ENCODE measurements around the gene PTGDR.

Gene PTGDR

DNA sequence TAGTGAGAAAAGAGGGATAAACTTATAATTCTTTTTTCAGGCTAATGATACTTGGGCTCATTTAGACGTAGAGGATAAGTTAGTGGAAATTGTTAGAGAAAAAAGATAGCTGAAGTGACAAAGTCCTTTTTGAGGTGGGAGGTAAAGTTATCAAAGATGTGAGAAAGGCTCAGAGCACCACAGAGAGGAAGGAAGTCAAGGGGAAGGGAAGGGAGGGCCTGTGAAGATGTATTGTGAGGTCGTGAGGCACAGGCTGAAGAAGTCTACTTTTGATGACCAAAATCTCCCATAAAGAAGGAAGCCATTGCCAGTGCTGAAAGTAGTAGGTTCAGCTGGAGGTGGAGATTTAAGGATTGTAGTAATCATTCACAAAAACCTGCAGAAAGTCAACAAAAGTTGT lies 19.4 kb upstream of the PTGDR start:
- TF ChIP-seq TAF1 (IDR thresholded peaks at IDR 0.05; ENCODE audit: borderline replicate concordance, insufficient read depth, low read length) (no peak), POLR2AphosphoS5 (IDR thresholded peaks at IDR 0.05; ENCODE audit: low read depth, low read length) (no peak), REST (IDR thresholded peaks at IDR 0.05; ENCODE audit: insufficient read depth in 1 of 2, low read depth in 2 of 2, low read length in 2 of 2) (no peak), FOXP2 (optimal IDR thresholded peaks at IDR 0.05; ENCODE audit: borderline replicate concordance, extremely low read depth, extremely low read length, insufficient read depth) (no peak), SIN3A (IDR thresholded peaks at IDR 0.05; ENCODE audit: borderline replicate concordance, insufficient read depth, low read length) (no peak)

DNA sequence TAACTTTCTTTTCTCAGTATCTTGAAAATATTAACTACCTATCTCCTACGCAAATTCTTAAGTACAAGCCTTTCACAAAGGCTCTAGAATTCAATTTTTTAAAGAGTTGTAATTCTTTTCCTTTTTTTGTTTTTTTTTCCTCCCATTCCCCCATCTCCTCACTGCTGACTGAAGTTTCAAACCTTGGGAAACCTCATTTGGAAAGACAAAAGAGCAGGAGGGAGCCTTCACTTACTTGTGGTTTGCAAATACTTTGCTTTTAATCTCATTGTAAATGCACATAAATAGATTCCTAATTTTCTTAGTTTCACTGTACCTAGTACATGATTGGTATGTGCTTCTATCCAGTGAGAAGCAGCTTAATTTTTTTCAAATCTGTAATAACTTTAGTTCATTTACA lies 15.8 kb upstream of the PTGDR start:
- TF ChIP-seq TAF1 (IDR thresholded peaks at IDR 0.05; ENCODE audit: borderline replicate concordance, insufficient read depth, low read length) (no peak), SIN3A (IDR thresholded peaks at IDR 0.05; ENCODE audit: borderline replicate concordance, insufficient read depth, low read length) (no peak), FOXP2 (optimal IDR thresholded peaks at IDR 0.05; ENCODE audit: borderline replicate concordance, extremely low read depth, extremely low read length, insufficient read depth) (no peak), REST (IDR thresholded peaks at IDR 0.05; ENCODE audit: insufficient read depth in 1 of 2, low read depth in 2 of 2, low read length in 2 of 2) (no peak), POLR2AphosphoS5 (IDR thresholded peaks at IDR 0.05; ENCODE audit: low read depth, low read length) (no peak)

- no peak for TF ChIP-seq POLR2AphosphoS5 (IDR thresholded peaks at IDR 0.05; ENCODE audit: low read depth, low read length)
- TF ChIP-seq REST (IDR thresholded peaks at IDR 0.05; ENCODE audit: insufficient read depth in 1 of 2, low read depth in 2 of 2, low read length in 2 of 2), result no peak
- no peak for TF ChIP-seq TAF1 (IDR thresholded peaks at IDR 0.05; ENCODE audit: borderline replicate concordance, insufficient read depth, low read length)
- no peak for TF ChIP-seq SIN3A (IDR thresholded peaks at IDR 0.05; ENCODE audit: borderline replicate concordance, insufficient read depth, low read length)
- no peak for TF ChIP-seq FOXP2 (optimal IDR thresholded peaks at IDR 0.05; ENCODE audit: borderline replicate concordance, extremely low read depth, extremely low read length, insufficient read depth)
Observed at GRCh38 chr14:52253503-52253902, 14.0 kb upstream of the PTGDR start.

DNA sequence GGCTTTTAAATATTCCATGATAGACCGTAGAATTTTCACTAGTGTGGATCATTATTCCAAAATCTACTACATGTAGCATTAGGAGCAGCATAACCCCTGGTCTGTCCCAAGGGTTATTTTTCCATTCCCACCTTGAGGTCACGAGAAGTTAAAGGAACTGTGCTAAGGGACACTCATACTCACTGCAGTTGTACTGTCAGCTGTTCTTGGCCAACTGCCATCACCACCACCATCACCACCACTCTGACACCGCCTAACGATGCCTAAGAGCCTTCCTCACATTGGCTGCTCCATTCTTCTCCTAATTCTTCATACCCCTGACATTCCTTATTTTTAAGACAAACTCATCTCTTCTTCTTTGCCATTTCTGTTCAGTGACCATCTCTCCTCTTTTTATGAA lies 13.4 kb upstream of the PTGDR start:
- TF ChIP-seq REST (IDR thresholded peaks at IDR 0.05; ENCODE audit: insufficient read depth in 1 of 2, low read depth in 2 of 2, low read length in 2 of 2), result no peak
- TF ChIP-seq FOXP2 (optimal IDR thresholded peaks at IDR 0.05; ENCODE audit: borderline replicate concordance, extremely low read depth, extremely low read length, insufficient read depth), result no peak
- TF ChIP-seq SIN3A (IDR thresholded peaks at IDR 0.05; ENCODE audit: borderline replicate concordance, insufficient read depth, low read length), result no peak
- TF ChIP-seq TAF1 (IDR thresholded peaks at IDR 0.05; ENCODE audit: borderline replicate concordance, insufficient read depth, low read length), result no peak
- TF ChIP-seq POLR2AphosphoS5 (IDR thresholded peaks at IDR 0.05; ENCODE audit: low read depth, low read length), result no peak

GRCh38 chr14:52258783-52259182 lies 8.7 kb upstream of the PTGDR start:
- TF ChIP-seq FOXP2 (optimal IDR thresholded peaks at IDR 0.05; ENCODE audit: borderline replicate concordance, extremely low read depth, extremely low read length, insufficient read depth) (no peak), TAF1 (IDR thresholded peaks at IDR 0.05; ENCODE audit: borderline replicate concordance, insufficient read depth, low read length) (no peak), POLR2AphosphoS5 (IDR thresholded peaks at IDR 0.05; ENCODE audit: low read depth, low read length) (no peak), SIN3A (IDR thresholded peaks at IDR 0.05; ENCODE audit: borderline replicate concordance, insufficient read depth, low read length) (no peak), REST (IDR thresholded peaks at IDR 0.05; ENCODE audit: insufficient read depth in 1 of 2, low read depth in 2 of 2, low read length in 2 of 2) (no peak)
